Erythroblast (primary cell): ENCODE measurements around the gene DZANK1.

Experiments used
- DNase-seq, 2 experiments: peaks; one replicate each; lab custom pipeline; 2025; lab: John Stamatoyannopoulos, UW
- GATA1 ChIP-seq: IDR thresholded peaks from 2 replicates; pipeline ENCODE4 v1.6.1; 2011; ENCODE audit warnings: low read depth, mild to moderate bottlenecking, control low read depth, low read length, moderate library complexity
- POLR2A ChIP-seq: IDR thresholded peaks from 2 replicates; pipeline ENCODE4 v1.6.1; 2011; ENCODE audit warnings: mild to moderate bottlenecking, low read length

The DZANK1 gene

DNA sequence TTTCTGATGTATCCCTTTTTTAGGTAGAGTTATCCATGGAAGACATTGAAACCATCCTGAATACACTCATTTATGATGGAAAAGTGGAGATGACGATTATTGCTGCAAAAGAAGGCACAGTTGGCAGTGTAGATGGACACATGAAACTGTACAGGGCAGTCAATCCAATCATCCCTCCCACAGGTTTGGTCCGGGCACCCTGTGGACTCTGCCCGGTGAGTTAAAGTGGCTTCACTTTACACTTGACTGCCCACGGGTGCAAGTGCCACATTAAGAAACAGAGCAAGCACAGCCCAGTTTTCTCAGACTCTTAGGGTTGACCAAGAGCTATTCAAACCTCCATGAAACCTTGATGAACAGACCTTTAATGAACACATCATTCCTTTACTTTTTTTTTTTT lies 14.8 kb upstream of the DZANK1 start:
- no peak for DNase-seq

GRCh38 chr20:18477821-18478220 lies 11.0 kb upstream of the DZANK1 start:
- TF ChIP-seq POLR2A = no peak
- TF ChIP-seq GATA1 = no peak
- no peak for DNase-seq

More for the DNA sequence above, 14.8 kb upstream of the DZANK1 start:
- TF ChIP-seq GATA1 = no peak
- no peak for TF ChIP-seq POLR2A

DNA sequence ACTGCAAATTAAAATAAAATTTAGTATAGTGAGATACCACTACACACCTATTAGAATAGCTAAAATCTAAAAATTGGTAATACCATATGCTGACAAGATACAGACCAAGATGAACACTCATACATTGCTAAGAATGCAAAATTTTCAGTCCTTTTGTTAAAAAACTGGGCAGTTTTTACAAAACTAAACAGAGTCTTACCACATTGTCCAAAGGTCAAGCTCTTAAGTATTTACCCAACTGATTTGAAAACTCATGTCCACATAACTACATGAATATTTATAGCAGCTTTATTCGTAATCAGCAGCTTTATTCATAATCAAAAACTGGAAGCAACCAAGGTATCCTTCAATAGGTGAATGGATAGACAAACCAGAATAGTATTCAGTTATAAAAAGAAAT lies 10.4 kb upstream of the DZANK1 start:
- TF ChIP-seq POLR2A (no peak), GATA1 (no peak)
- no peak for DNase-seq

DNA sequence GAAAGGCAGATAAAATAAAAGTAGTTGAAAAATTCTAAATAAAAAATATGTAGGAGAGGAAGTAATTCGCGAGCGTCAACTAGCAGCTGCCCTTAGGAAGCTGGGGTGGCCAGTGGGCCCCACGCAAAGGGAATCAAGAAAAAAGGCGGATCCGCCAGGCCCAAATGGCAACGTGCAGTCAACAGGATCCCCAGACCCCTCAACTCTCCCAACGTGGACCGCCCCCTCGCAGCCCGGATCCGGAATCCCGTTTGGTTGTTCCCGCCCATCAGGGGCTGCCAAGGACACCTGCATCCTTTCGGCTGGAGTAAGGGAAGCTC lies 296 bp downstream of the DZANK1 start:
- TF ChIP-seq POLR2A (no peak), GATA1 (no peak)
- no peak for DNase-seq

- DNase-seq = no peak
- no peak for TF ChIP-seq POLR2A
- no peak for TF ChIP-seq GATA1
Measured at GRCh38 chr20:18465536-18466200, 1.2 kb downstream of the DZANK1 start.

DNA sequence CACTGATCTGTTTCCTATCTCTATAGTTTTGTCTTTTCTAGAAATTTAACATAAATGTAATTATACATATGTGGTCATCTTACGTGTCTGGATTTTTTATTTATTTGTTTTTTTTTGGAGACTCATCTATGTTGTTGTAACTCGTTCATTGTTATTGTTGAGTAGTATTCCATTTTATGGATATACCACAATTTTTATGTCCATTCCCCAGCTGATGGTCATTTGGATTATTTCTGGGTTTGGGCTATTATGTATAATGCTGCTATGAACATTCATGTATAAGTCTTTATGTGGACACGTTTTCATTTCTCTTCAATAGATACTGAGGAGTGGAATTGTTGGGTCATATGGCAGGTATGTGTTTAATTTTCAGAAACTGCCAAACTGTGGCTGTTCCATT lies 10.2 kb downstream of the DZANK1 start:
- no peak for TF ChIP-seq GATA1
- TF ChIP-seq POLR2A = no peak
- DNase-seq = no peak

DNA sequence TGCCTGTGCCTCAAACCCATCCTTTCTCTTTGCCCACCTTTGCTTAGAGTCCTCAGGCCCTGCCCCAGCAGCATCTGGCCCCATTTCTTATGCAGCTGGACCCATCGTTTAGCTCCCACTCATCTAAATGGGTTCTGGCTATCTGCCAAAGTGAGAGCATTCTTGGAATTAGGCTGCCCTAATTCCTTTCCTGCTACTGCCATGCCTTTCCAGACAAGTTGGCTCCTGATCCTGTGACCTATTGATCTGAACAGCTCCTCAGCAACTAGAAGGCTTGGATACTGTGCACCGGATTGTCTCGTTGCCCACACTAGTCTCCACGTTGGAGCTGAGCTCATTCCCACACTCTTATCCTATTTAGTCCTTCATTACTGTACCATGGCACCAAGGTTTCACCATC lies 22.9 kb downstream of the DZANK1 start:
- no peak for DNase-seq
- TF ChIP-seq GATA1 = no peak
- no peak for TF ChIP-seq POLR2A

DNA sequence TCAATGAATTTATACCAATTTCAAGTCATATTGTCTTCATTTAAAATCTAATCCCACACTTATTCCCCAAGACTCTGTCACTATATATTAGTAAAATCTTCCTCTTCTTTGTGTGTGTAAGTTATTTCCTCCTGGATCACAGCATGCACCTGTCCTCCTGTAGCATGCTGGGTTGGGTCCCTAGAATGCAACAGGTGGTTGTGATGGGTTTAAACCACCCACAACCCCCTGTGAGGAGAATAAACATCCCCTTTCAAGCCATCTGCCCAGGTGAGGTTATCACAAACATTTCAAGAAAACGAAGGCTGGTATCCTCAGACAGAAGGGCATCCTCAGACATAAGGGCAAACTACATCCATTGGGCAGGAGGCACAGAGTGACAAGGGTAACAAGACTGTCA lies 26.4 kb downstream of the DZANK1 start:
- DNase-seq = no peak
- TF ChIP-seq GATA1 = no peak
- TF ChIP-seq POLR2A = no peak

DNA sequence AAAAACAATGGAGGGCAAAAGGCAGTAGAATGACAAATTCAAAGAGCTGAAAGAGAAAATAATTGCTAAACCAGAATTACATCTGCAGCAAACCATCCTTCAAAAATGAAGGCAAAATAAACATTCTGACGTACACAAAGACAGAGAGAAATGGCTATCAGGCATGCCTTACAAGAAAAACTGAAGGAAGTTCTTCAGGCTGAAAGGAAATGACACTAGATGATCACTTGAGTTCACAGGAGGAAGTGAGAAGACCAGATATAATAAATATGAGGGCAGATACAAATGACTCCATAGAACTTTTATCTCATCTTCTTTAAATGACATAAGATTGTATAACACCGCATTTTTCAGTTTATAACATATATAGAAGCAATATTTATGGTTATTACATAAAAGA lies 30.0 kb downstream of the DZANK1 start:
- TF ChIP-seq GATA1 (no peak), POLR2A (no peak)
- no peak for DNase-seq

DNA sequence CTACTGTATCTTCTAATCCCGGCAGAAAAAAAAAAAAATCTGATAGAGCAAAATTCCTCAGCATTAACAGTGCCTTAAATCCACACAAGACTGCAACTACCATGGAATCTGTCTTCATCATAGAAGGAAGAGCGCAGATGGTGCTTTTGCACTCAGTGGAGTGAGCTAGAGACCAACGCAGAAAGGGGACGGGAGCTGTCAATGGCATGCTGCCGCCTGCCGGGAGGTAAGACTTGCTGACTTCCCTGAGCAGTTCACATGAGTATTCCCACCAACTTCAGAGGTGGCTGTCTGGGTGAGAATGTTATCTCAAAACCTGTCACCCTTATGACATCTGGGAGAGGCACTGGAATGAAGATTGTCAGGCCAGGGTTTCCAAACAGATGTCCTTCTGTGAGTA lies 35.6 kb downstream of the DZANK1 start:
- DNase-seq = no peak
- TF ChIP-seq GATA1 = no peak
- no peak for TF ChIP-seq POLR2A

DNA sequence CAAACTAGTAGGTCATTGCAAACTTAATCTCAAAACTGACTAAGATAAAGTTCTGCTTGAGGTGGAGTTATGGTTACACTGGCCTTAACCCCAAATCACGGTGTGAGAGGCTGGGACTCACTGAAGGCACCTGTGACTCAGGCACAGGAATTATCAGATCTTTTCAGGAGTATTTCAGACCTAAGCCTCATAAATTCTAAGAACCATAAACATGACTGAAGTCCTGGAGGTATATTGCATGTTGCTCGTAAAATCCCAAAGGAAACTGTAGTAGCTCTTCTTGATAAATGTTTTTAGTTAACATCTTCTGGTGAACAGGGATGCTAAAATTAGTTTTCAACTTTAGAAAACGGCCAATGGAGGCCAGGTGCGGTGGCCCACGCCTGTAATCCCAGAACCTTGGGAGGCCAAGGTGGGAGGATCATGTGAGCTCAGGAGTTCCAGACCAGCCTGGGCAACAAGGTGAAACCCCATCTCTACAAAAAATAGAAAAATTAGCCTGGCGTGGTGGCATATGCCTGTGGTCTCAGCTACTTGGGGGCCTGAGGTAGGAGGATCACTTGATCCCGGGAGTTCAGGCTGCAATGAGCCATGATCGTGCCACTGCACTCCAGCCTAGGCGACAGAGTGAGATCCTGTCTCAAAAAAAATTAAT lies 36.5 kb downstream of the DZANK1 start:
- DNase-seq = no peak
- TF ChIP-seq POLR2A (no peak), GATA1 (no peak)

DNA sequence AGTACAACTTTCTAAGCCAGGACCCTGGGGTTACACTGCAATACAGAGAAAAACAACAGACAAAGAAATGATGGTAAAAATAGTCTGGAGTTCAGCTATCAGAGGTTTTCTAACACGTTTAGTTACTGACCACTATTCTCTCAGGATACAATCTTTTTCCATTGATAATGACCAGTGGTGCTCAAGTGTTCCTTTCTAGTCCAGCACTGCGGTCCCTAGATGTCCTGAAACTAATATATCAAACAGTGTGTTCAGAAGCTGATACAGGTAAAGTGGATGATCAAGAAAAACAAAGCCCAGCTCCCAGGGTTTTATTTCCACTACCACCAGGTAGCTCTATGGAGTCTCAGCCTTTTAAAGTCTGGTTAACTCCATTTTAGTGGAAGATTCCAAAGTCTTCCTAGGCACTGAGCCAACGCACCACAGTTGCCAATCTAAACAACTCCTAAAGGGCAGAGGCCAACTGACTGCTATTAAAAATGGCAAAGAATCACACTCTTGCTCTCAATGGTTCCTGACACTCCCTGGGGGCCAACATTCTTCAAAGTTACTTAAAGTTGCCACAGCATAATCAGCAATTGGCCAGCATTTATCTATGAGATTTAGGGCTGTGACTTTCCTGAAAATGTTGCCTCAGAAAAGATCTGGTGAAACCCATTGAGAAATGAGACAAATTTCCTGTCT lies 38.2 kb downstream of the DZANK1 start:
- TF ChIP-seq GATA1 = no peak
- TF ChIP-seq POLR2A = no peak
- no peak for DNase-seq

GRCh38 chr20:18427214-18427613 lies 39.6 kb downstream of the DZANK1 start:
- no peak for DNase-seq
- TF ChIP-seq GATA1 (no peak), POLR2A (no peak)

DNA sequence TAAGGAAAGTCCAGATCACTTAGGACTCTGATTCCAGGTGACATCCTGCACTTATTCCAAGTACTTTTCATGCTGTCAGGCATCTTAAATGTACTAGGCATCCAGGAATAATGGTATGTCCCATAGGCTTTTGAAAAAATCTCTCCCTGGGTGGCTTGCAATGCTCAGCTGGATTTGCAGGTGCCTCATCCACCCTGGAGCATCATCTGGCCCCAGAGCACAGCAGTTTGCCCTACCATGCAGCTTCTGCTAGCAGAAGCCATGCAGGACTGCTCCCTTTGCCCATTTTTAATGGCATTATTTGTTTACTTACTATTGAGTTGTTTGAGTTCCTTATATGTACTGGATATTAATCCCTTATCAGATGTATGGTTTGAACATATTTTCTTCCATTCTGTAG lies 45.2 kb downstream of the DZANK1 start:
- TF ChIP-seq POLR2A = no peak
- TF ChIP-seq GATA1 = no peak
- no peak for DNase-seq

DNA sequence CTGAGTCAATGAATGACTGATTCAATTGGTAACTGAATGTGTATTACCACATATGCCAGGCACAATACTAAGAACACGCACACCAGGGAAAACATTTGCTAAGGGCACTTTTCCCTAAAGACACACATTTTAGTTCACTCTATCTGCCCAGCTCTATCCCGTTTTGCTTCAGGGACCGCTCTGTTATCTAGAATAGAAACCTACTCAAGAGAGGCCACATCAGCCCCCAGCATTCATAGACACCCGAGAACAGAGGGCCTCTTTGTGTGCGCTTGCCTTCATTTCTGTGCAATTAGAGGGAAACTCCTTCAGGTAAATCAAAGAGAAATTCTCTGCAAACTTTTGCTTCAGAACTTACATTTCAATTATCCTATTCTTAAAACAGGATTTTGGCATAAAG lies 50.3 kb downstream of the DZANK1 start:
- TF ChIP-seq GATA1 = no peak
- no peak for TF ChIP-seq POLR2A
- no peak for DNase-seq
